Measurements from ENCODE around the gene SSNA1. TPM values are rescaled to one million over a fixed set of nuclear protein-coding genes. Genes with fewer than 3 reads are reported as not detected.

SSNA1 gene
- total and polyA plus RNA-seq, 9 of the 15 experiments (the other 6 are each of a cell fraction or from before 2014, with no cell fraction given), result 1.9 to 130 (median 57.1) TPM

- TF ChIP-seq, protein P1, sequence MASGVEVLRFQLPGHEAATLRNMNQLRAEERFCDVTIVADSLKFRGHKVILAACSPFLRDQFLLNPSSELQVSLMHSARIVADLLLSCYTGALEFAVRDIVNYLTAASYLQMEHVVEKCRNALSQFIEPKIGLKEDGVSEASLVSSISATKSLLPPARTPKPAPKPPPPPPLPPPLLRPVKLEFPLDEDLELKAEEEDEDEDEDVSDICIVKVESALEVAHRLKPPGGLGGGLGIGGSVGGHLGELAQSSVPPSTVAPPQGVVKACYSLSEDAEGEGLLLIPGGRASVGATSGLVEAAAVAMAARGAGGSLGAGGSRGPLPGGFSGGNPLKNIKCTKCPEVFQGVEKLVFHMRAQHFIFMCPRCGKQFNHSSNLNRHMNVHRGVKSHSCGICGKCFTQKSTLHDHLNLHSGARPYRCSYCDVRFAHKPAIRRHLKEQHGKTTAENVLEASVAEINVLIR (CRISPR knock-in tag; IDR thresholded peaks at IDR 0.05), result 0 out of 2 replicates have a peak, but pooled peaks have one; percentile 25
- peak; percentile 53; the same call in 1 of the 2 replicates for TF ChIP-seq ATF7 (IDR thresholded peaks at IDR 0.05)
- TF ChIP-seq KLF6 (CRISPR knock-in tag; IDR thresholded peaks at IDR 0.05; ENCODE audit: borderline replicate concordance), result 0 out of 2 replicates have a peak, but pooled peaks have one; percentile 58
- TF ChIP-seq C11orf30 (IDR thresholded peaks at IDR 0.05; ENCODE audit: low read depth), result peak; percentile 58; the same call in 1 of the 2 replicates
- TF ChIP-seq ZFX (CRISPR knock-in tag; IDR thresholded peaks at IDR 0.05), result peak; percentile 51
- peak; percentile 75 for TF ChIP-seq CBFA2T3 (IDR thresholded peaks at IDR 0.05)
- TF ChIP-seq, protein P2, sequence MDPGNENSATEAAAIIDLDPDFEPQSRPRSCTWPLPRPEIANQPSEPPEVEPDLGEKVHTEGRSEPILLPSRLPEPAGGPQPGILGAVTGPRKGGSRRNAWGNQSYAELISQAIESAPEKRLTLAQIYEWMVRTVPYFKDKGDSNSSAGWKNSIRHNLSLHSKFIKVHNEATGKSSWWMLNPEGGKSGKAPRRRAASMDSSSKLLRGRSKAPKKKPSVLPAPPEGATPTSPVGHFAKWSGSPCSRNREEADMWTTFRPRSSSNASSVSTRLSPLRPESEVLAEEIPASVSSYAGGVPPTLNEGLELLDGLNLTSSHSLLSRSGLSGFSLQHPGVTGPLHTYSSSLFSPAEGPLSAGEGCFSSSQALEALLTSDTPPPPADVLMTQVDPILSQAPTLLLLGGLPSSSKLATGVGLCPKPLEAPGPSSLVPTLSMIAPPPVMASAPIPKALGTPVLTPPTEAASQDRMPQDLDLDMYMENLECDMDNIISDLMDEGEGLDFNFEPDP (CRISPR knock-in tag; IDR thresholded peaks at IDR 0.05), result peak; percentile 81; the same call in 1 of the 2 replicates
- TF ChIP-seq ZFP36 (IDR thresholded peaks at IDR 0.05; ENCODE audit: low read depth, low read length, partially characterized antibody), result peak; percentile 39
- peak; percentile 91 for TF ChIP-seq ERF (CRISPR knock-in tag; IDR thresholded peaks at IDR 0.05)
- 0 out of 2 replicates have a peak, but pooled peaks have one; percentile 69 for TF ChIP-seq ZNF133 (CRISPR knock-in tag; IDR thresholded peaks at IDR 0.05)
- TF ChIP-seq ZBTB7A (IDR thresholded peaks at IDR 0.05; ENCODE audit: borderline replicate concordance, control insufficient read depth, low read depth, low read length), result peak; percentile 78; the same call in 1 of the 2 replicates
- TF ChIP-seq SIN3A (IDR thresholded peaks at IDR 0.05; ENCODE audit: borderline replicate concordance in 2 of 2, control insufficient read depth in 1 of 2, low read depth in 2 of 2, low read length in 2 of 2), result peak; percentile 78 to 96
- TF ChIP-seq, protein P3, sequence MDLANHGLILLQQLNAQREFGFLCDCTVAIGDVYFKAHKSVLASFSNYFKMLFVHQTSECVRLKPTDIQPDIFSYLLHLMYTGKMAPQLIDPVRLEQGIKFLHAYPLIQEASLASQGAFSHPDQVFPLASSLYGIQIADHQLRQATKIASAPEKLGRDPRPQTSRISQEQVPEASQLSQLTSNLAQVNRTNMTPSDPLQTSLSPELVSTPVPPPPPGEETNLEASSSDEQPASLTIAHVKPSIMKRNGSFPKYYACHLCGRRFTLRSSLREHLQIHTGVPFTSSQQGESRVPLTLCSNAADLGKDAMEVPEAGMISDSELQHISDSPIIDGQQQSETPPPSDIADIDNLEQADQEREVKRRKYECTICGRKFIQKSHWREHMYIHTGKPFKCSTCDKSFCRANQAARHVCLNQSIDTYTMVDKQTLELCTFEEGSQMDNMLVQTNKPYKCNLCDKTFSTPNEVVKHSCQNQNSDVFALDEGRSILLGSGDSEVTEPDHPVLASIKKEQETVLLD (IDR thresholded peaks at IDR 0.05), result peak; percentile 82
- TF ChIP-seq ZNF23 (CRISPR knock-in tag; IDR thresholded peaks at IDR 0.05), result no peak
- TF ChIP-seq HDAC2 (IDR thresholded peaks at IDR 0.05), result peak; percentile 66; the same call in 1 of the 2 replicates
- TF ChIP-seq DMBX1 (CRISPR knock-in tag; IDR thresholded peaks at IDR 0.05; ENCODE audit: borderline replicate concordance), result peak; percentile 85
- peak in 1 of 2 experiments; percentile 17; a peak in 1 of 4 replicates for TF ChIP-seq KDM1A (IDR thresholded peaks at IDR 0.05)
- peak; percentile 55; the same call in 1 of the 2 replicates for TF ChIP-seq ZSCAN32 (CRISPR knock-in tag; IDR thresholded peaks at IDR 0.05)
- TF ChIP-seq JUN (IDR thresholded peaks at IDR 0.05; ENCODE audit: borderline replicate concordance, low read depth, low read length), result peak; percentile 70; the same call in 1 of the 2 replicates
- no peak for TF ChIP-seq JUN (CRISPR knock-in tag; IDR thresholded peaks at IDR 0.05; ENCODE audit: borderline replicate concordance)
- TF ChIP-seq ZNF165 (CRISPR knock-in tag; IDR thresholded peaks at IDR 0.05; ENCODE audit: borderline replicate concordance), result peak; percentile 84; the same call in 1 of the 2 replicates
- TF ChIP-seq ZNF239 (CRISPR knock-in tag; IDR thresholded peaks at IDR 0.05), result peak; percentile 20; the same call in 1 of the 2 replicates
- TF ChIP-seq SMARCA4 (IDR thresholded peaks at IDR 0.05), result peak; percentile 90
- 0 out of 2 replicates have a peak, but pooled peaks have one; percentile 26 for TF ChIP-seq PYGO2 (tag; IDR thresholded peaks at IDR 0.05)
- peak; percentile 92 for TF ChIP-seq DACH1 (IDR thresholded peaks at IDR 0.05; ENCODE audit: partially characterized antibody)
- no peak for TF ChIP-seq BMI1 (IDR thresholded peaks at IDR 0.05; ENCODE audit: low read length)
Observed at GRCh38 chr9:137218754-137219271, 30.3 kb downstream of the SSNA1 start (continued).
